NAMALWA (cell line): ENCODE data around the gene PCA3.
"Not testable (repeated sequence)": the region's sequence is repeated elsewhere in the genome, so short reads cannot be mapped to it uniquely, and the experiment has no call there.

Experiments used
- DNase-seq: peaks from one replicate; pipeline ENCODE4 v3.0.0-alpha.2; 2015; ENCODE audit warnings: low spot score

The PCA3 gene

DNA sequence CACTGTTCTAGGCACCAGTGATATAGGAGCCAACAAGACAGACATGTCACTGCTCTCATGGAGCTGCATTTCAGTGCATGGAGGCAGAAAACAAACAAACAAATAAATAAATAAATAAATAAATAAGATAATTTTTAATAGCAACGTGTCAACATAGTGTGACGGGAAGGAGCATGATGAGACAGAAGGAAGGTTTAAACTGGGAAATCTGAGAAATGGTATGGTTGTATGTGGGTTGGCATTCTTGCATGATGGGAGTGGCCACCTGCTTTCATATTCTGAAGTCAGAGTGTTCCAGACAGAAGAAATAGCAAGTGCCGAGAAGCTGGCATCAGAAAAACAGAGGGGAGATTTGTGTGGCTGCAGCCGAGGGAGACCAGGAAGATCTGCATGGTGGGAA is at the start of gene PCA3:
Gene PCA3, plus strand, starts transcription at position 301 of the 400 bp plus-strand sequence.
- DNase-seq = no peak

DNA sequence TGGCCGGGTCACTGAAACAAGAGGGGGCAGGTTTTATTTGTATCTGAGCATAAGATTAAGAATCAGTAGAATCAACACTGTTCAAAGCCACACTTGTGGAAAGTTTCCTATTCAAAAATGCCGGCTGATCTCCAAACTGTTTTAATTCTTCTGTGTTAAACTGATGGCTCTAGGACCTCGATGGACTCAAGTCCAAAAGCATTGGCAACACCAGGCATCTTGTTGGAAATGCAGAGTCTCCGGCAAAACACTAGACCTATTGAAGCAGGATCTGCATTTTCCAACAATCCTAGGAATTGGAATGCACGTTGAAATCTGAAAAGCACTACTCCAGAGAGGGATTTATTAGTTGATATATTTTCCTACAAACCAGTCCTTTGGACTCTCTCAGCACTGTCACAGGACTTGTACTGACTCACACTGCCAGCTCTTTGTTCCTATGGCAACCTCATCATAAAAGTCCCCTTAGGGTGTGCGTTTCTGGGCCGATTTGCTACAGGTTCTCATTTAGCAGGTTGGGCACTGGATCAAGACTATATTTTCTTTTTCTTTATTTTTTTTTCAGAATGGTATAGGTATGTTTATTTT is 48.1 kb upstream of the PCA3 start:
- no peak for DNase-seq

DNA sequence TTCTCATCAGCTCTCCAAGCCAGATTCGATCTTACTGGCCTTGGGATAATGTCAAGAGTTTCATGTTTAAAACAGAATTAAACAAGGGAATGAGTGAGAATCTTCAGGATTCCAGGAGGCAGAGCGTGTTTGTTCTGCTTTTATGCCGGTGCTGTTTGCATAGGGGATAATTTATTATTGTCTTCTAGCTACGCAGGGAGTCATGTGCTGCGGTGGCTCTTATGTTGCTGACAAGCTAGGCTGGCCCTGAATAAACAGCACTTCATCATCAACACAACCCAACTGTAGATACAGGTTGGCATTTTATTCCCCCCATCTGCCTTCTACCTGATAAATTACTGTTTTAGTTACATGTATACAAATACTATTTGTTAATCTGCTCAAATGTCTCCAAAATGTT is 47.1 kb upstream of the PCA3 start:
- no peak for DNase-seq

DNA sequence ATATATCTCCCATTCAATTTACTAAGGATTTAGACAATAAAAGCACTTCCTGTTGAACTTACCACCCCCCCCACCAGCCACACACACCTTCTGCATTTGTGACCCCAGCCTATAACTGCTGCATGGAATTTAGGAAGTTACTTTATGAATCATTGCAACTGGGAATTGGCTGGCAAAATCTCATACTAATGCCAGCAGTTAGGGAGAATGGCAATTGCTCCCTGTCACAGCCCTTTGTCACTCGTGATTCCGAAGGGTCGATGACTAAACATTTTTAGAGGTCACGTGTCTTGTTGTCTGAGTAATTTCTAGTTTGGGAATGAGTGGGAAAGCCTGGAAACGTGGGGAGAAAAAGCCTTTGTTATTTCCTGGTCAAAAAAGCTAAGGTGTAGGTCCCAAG is 46.6 kb upstream of the PCA3 start:
- DNase-seq = no peak

DNA sequence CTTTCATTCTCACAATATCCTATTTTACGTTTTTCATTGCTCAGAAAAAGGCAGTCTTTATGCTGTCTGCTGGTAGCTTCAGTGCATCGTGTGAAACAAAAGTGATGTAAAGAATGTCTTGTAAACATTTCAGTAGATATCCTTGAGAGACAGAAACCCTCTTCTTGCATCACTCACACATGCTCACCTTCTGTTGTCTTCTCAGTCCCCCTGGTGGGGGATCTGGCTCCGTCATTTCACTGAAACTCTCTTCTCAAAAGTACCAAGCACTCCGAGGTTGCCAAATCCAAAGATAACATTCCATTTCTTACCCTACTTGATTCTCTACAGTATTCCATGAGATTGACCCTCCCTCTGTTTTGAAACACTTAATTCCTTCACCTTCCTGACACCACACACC is 46.1 kb upstream of the PCA3 start:
- DNase-seq = peak; percentile 12

DNA sequence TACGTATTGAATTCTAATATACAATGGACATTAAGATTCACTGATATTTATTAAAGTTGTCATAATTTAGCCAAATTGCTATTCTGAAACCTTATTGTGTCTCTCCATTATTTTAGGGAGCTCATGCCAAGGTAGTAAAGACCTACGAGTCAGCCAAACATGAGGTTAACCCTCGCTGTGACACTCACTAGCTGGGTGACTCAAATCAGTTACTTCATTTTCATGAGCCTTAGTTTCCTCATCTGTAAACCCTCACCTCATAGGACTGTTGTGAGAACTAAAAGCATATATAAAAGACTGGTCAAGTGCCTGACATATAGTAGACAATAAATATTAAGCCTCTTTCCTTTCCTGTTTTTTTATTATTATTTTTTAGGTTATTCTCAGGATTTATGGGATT is 44.0 kb upstream of the PCA3 start:
- no peak for DNase-seq

DNA sequence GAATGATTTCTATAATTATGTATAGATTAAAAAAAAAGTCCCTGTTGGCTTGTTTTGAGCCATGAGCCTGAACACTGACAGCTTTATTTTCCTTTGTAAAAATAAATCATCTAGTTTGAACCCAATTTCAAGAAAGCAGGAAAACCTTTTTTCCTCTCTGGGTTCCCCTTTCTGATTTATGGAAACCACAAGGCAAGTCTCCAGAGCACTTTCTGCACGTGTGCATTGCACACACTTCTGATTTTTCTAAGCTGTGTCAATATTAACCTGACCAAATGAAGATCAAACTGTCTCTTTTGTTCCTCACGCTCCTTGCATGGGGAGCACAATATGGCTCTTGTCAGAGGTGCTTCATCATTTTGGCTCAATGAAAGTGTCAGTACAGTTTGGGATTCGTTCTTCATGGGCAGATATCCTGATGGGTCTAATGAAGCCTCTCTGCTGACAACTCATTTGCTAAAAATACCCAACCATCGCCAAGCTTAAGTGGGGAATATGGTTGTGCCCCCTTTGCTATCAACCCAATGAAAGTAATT is 39.2 kb upstream of the PCA3 start:
- DNase-seq = no peak

DNA sequence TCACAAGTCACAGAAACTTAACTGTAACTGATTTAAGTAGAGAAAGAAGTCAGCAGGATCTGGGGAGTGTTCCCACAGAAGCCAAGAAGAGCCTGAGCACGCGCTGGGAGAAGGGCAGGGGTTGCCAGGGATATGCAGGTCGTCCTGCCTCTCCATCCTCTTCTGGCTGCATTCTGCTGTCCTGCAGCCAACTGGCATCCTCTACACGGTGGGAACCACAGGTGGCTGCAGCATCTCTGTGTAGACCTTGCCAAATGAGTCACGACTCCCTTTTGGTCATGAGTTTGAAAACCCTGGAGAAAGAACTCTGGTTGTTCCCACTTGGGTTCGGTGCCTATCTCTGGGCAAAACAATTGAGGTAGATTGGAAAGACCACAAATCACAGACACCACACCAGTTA is 38.4 kb upstream of the PCA3 start:
- DNase-seq = no peak

DNA sequence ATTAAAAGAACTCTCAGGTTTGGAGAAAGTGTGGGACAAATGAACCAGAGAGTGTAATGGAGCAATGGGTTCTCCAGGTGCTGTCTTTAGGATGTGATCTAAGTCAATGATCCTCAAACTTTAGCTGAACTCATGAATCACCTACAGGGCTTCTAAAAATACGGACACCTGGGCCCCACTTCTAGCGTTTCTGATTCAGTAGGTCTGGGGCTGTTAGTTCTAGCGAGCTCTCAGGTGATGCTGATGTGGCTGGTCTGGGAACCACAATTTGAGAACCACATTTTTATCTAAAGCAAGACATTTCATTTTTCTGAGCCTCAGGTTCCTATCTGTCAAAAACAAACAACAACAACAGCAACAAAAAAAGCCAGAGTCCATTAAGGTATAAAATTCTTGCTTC is 35.1 kb upstream of the PCA3 start:
- DNase-seq = no peak

DNA sequence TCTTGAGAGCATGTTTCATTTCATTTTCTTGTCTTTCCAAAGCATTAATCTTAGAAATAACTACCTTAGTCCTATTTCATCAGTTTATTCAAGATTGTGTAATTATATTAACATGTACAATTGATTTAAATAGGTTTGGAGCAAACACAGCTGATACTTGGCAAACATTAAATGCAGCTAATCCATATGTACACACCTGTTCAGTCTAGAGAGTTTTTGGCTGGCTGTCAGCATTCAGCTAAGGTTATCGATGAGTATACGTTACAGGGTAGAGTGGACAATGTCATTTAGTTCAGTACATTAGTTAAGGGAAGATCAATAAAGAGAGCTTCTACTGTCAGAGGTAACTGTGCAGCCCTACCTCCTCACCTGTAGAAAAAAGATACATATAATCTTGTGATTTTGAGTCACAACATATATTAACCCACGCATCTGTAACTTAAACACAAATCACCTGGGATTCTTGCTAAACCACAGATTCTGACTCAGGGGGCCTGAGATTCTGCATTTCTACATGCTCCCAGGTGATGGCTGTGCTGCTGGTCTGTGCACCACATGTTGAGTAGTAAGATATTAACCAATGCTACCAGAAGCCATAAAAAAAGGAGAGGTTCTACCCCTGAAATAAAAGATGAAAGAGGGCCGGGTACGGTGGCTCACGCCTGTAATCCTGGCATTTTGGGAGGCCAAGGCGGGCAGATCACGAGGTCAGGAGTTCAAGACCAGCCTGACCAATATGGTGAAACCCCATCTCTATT is 34.1 kb upstream of the PCA3 start:
- no peak for DNase-seq

DNA sequence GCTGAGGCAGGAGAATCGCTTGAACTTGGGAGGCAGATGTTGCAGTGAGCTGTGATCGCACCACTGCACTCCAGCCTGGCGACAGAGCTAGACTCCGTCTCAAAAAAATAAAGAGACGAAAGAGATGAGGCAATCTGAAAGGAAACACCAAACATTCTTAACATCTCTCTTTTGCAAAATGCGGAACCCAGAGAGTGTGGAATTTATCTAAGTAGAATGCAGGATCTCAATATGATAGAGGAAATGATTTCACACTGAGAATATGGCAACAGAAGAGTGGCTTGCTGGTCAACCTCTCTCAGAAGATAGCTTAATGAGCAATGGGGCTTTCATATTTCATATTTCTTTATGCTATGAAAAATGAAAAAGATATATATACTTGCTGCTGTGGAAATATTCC is 33.4 kb upstream of the PCA3 start:
- no peak for DNase-seq

DNA sequence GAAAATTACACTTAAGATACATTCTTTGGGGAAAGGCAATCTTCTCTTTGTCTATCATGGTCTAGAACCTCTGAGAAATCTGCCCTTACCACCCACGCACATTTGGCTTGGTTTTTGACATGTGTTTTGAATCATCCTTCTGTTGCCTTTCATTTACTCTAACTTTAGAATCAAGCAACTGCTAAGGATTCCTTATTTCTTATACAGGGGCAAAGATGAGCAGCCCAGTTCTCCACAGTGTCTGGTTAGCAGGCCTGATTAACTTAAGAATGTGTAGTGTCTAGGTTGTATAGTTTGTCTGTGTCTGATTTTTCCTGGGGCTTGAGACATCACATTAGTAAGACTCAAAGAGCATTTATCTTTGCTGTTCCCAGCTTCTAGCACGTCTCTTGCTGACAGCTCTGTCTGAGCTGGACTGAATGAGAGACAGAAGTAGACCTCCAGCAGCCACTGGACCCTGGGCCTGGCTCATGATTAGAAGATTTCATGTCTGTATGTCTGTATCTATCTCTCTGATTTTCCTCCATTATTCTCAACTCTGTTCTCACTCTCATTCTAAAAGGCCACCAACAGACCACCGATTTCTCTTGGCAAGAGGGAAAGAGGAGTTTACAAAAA is 31.8 kb upstream of the PCA3 start:
- DNase-seq = no peak

DNA sequence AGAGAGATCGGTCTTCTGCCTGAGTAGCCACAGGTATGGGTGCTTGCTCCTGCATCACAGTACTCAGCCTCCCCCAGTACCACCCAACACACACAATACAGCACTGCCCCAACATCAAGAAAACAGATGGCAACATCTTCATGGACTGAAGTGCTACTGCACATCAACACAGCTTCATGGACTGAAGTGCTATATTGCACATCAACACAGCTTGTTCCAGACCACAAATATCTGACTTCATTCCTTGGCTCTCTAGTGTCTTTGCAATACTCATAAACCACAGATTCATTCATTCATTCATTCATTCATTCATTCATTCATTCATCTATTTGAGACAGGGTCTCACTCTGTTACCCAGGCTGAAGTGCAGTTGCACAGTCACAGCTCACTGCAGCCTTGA is 31.1 kb upstream of the PCA3 start:
- DNase-seq = no peak

DNA sequence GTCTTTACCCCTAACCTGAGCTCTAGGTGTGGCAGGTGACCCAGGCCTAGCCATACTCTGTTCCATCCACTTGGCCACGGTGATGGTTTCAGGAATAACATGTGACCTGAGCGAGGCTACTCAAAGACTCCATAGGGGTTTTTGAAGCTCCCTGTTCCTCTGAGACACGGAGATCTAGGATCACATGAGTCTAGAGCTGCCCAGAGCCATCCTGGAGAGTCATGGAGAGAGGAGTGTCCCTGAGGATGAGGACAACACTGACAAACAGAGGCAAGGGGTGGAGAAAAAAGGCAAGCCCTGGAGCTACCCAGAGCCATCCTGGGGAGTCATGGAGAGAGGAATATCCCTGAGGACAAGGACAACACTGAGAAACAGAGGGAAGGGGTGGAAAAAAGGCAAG is 29.5 kb upstream of the PCA3 start:
- DNase-seq = no peak

DNA sequence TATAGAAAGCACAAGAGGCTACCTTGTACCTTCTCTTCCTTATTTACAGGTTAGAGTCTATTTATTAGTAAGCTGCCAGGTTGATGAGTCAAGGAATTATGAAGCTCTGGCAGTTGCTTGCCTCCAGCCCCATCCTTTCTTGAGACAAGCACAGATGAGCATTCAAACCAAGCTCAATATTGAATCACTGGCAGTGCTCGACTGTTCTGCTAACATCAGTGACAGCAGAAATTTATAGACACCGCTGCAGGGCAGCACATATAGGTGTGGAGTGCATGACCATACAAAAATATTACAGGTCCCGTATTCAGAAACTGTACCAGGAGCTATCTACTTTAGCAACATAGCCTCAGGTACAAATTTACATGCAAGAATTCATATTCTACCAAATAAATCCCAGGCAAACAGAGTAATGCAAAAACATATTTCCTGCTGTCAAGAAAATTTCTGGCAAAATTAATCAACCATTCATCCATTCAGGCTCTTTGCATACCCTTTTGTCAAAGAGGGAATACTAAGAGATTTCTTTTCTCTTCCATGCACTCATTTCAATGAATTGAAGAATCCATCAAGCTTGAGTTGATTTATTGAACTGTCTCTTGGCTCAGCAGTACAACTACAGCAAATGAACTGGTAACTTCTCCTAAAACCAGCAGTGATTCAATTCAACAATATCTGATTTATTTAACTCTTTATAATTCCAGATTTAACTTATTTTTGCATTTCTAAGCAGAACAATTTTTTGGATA is 26.9 kb upstream of the PCA3 start:
- no peak for DNase-seq

DNA sequence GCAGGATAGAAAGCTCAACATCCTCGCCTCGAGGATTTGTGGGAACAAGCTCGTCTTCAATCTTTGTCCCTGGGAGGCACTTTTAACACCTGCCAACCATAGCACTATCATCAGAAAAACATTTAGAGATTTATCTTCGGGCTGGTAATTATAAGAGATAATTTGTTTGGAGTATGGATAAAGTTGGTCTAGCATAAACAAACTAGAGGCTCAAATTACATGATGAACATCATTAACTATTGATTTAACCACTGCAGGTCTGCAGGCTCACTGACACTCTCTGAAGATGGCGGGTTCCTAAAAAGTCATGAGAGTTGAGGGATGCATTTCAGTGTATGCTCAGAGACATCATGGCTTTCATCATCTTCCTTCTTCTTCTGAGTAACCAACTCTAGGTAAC is 25.8 kb upstream of the PCA3 start:
- no peak for DNase-seq

DNA sequence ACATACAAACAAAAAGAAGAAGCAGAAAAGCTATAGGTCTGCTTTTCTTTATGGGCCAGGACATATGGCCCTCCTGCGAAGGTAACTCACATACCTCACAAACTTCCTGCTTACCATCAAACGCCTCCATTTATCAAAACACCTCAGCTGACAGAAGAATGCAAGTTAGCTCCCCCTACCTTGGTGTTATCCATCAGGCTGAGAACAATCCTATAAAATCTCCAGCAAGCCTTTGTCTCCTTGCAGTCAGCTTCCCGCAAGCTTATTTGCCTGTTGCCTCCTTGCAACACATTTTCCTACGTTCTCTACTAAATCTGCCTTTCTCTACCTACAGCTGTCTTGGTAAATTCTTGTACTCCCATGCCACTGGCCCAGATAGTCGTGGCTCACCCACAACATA is 22.7 kb upstream of the PCA3 start:
- no peak for DNase-seq

DNA sequence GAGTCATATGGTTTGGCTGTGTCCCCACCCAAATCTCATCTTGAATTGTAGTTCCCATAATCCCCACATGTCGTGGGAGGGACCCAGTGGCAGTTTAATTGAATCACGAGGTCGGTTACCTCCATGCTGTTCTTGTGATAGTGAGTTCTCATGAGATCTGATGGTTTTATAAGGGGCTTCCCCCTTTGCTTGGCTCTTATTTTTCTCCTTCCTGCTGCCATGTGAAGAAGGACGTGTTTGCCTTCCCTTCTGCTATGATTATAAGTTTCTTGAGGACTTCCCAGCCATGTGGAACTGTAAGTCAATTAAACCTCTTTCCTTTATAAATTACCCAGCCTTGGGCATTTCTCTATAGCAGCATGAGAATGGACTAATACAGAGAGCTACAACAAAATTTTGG is 21.3 kb upstream of the PCA3 start:
- DNase-seq = not testable (repeated sequence)

DNA sequence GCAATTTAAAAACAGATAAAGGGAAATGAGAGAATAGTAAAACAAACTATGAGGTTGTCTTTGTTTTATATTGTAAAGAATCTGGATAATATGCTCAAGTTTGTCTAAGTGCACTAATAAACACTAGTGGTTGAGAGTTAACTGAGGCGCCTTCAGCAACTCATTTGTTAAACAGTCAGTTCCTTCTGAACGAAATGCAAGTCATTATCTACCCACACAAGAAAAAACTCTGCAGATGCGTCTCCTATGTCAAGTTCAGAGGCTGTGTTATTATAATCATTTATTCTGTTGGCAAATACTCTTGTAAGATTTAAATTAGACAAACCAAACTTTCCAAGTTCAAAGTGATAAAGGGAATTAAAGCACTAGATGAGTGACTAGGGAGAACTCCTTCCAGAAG is 20.3 kb upstream of the PCA3 start:
- DNase-seq = no peak

DNA sequence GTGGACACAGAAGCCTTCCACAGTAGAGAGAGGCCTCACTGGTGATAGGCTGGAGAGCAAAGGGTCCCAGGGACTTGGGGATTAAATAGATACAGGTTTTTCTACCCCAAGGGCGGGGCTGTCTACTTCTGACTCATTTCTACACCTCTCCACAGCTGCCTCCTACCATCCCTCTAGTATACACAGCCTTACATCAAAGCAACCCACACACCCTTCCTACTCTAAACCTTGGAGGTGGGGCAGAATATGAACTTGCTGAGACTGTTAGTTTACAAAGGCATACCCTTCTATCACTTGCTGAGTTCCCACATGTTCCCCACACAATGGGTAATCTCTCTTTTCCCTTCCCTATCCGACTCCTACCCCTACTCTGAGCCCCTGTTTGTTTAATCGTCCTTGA is 19.9 kb upstream of the PCA3 start:
- no peak for DNase-seq

DNA sequence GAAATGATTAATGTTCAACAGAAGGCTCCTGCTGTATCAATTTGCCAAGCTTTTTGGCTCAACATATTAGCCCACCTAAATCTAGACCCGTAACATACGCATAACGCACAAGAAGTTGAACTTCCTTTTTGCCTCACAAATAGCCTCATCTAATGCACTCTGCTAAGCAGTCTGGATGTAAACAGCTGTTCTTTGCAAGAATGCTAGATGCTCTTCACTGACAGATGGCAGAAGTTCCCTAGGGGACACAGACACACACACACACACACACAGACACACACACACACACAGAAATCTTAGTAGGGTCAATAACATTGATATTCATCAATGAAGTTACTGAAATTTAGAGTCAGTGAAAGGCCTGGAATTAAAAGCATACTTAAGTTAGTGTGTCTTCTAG is 13.2 kb upstream of the PCA3 start:
- DNase-seq = peak; percentile 12

DNA sequence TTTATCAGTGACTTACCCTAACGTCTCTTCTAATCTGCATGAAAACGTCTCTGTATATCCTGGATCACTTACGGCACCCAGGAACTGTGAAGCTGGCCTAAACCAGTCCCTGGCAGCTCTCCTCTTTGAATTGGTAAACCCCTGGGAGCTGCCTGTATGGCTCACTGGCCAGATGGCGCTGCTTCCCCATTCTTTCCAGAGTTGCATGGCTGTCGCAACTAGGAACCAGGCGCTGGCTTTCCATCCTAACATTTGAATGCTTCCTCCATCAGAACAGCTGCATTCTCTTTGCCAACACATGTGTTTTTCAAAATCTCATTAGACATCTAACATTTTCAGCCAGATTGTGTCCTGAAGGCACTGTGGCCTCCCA is 8.0 kb upstream of the PCA3 start:
- no peak for DNase-seq
